Lower lobe of right lung (tissue), 2 donors: Measurements from ENCODE around the gene FAM107B. TPM values are rescaled to one million over a fixed set of nuclear protein-coding genes. Genes with fewer than 3 reads are reported as not detected.

Experiments used
- ATAC-seq, 2 donors: fragments of 200-7000 bp; cut with Tn5 transposase; one replicate each; pipeline ENCODE4 v1.9.1; 2020 to 2022; ENCODE audit warnings: mild to moderate bottlenecking in 2 of 2, moderate library complexity in 2 of 2
- DNase-seq: peaks from one replicate; pipeline ENCODE4 v3.0.0-alpha.2; 2020
- H3K27ac ChIP-seq: fragments of 200-600 bp; one replicate; pipeline ENCODE4 v1.8.0; 2022
- H3K27me3 ChIP-seq: fragments of 200-600 bp; one replicate; pipeline ENCODE4 v1.8.0; 2022; ENCODE audit warnings: low read depth
- H3K36me3 ChIP-seq: fragments of 200-600 bp; one replicate; pipeline ENCODE4 v1.8.0; 2022; ENCODE audit warnings: mild to moderate bottlenecking
- H3K4me1 ChIP-seq: fragments of 200-600 bp; one replicate; pipeline ENCODE4 v1.8.0; 2022
- H3K4me3 ChIP-seq: fragments of 200-600 bp; one replicate; pipeline ENCODE4 v1.8.0; 2022; ENCODE audit warnings: mild to moderate bottlenecking
- H3K9me3 ChIP-seq: fragments of 200-600 bp; one replicate; pipeline ENCODE4 v1.8.0; 2022
- CTCF ChIP-seq: fragments of 200-600 bp; IDR thresholded peaks from one replicate; pipeline ENCODE4 v1.8.0; 2022; ENCODE audit warnings: antibody characterized with exemption, mild to moderate bottlenecking
- intact Hi-C: fragments of 100-400 bp; cut with DNase I; formaldehyde crosslinking; loops from one replicate; pipeline ENCODE4 v1.11.0; 2022
- total RNA-seq: library from RNA; stranded (reverse); fragmentation: NEBNext Ultra II Directional; extraction: Animal tissue kit (Norgen Biotek cat#: 25700); gene quantifications from one replicate; pipeline ENCODE4 v1.2.1, GENCODE V29; 2021
- donor health status: DM: no; HTN: yes; CAD: no; lungs with severe emphysema.

The FAM107B gene
- total RNA-seq, 1 donor from 2014 or later: 75.4 TPM

GRCh38 chr10:14502431-14502830, 272.3 kb downstream of the FAM107B start:
- ATAC-seq (no peak), DNase-seq (no peak)
- intact Hi-C loops: no loop called here
- H3K27ac ChIP-seq: no peak overlapping the region
- no peaks in the 10 kb centered on the region for H3K9me3 ChIP-seq
- no peak overlapping the region for H3K4me3 ChIP-seq
- H3K4me1 ChIP-seq: no peaks in the 10 kb centered on the region
- no peaks in the 10 kb centered on the region for H3K27me3 ChIP-seq
- TF ChIP-seq CTCF: no peak
- H3K36me3 ChIP-seq: no peaks in the 10 kb centered on the region

- Histone ChIP-seq H3K36me3 (no peaks in the 10 kb centered on the region), H3K27me3 (no peaks in the 10 kb centered on the region), H3K27ac (no peak overlapping the region), H3K4me3 (no peak overlapping the region), H3K4me1 (no peaks in the 10 kb centered on the region), H3K9me3 (no peaks in the 10 kb centered on the region)
- intact Hi-C loops: no loop called here
- no peak for TF ChIP-seq CTCF
- peak in 1 of 2 donors; percentile 26 for ATAC-seq
- DNase-seq: no peak
These were observed 274.4 kb downstream of the FAM107B start for GRCh38 chr10:14500172-14500765.

GRCh38 chr10:14499601-14499904, 275.1 kb downstream of the FAM107B start:
- Histone ChIP-seq H3K9me3 (no peaks in the 10 kb centered on the region), H3K4me3 (no peak overlapping the region), H3K36me3 (no peaks in the 10 kb centered on the region), H3K27ac (no peak overlapping the region), H3K4me1 (no peaks in the 10 kb centered on the region), H3K27me3 (no peaks in the 10 kb centered on the region)
- intact Hi-C loops: loop anchor here (10.0 kb wide), 1 partner anchor 325 kb away; no protein-coding TSS in a partner anchor
- no peak for TF ChIP-seq CTCF
- DNase-seq (no peak), ATAC-seq (peak; percentile 37 to 42)

GRCh38 chr10:14498326-14498725, 276.4 kb downstream of the FAM107B start:
- intact Hi-C loops: loop anchor here (10.0 kb wide), 1 partner anchor 326 kb away; no protein-coding TSS in a partner anchor
- Histone ChIP-seq H3K36me3 (no peaks in the 10 kb centered on the region), H3K27me3 (no peaks in the 10 kb centered on the region), H3K9me3 (no peaks in the 10 kb centered on the region), H3K4me3 (no peak overlapping the region), H3K27ac (no peak overlapping the region), H3K4me1 (no peaks in the 10 kb centered on the region)
- TF ChIP-seq CTCF: no peak
- DNase-seq: no peak
- no peak for ATAC-seq

GRCh38 chr10:14491811-14492210, 282.9 kb downstream of the FAM107B start:
- intact Hi-C loops: loop anchor here (10.0 kb wide), 1 partner anchor 333 kb away; no protein-coding TSS in a partner anchor
- H3K36me3 ChIP-seq: no peaks in the 10 kb centered on the region
- no peak overlapping the region for H3K4me3 ChIP-seq
- peaks cover 7% of the 10 kb centered on the region for H3K4me1 ChIP-seq
- TF ChIP-seq CTCF: no peak
- DNase-seq: no peak
- no peaks in the 10 kb centered on the region for H3K27me3 ChIP-seq
- H3K9me3 ChIP-seq: no peaks in the 10 kb centered on the region
- ATAC-seq: no peak
- H3K27ac ChIP-seq: no peak overlapping the region
